Nephron (organoid): ENCODE results near the gene NR4A1.

ENCODE experiments used
- H3K27ac Mint-ChIP-seq, 3 experiments: 2 replicates each; pipeline ENCODE4 v1.8.0; 2020; ENCODE audit warnings: mixed read lengths in 3 of 3, mild to moderate bottlenecking in 2 of 3, moderate library complexity in 1 of 3
- H3K27me3 Mint-ChIP-seq: 2 replicates; pipeline ENCODE4 v1.8.0; 2021; ENCODE audit warnings: low read depth, mild to moderate bottlenecking, moderate library complexity, mixed read lengths
- H3K36me3 Mint-ChIP-seq: 2 replicates; pipeline ENCODE4 v1.8.0; 2020; ENCODE audit warnings: low read depth, mixed read lengths
- H3K4me1 Mint-ChIP-seq: 2 replicates; pipeline ENCODE4 v1.8.0; 2020; ENCODE audit warnings: mixed read lengths
- H3K4me3 Mint-ChIP-seq, 3 experiments: 2 replicates each; pipeline ENCODE4 v1.8.0; 2020; ENCODE audit warnings: mild to moderate bottlenecking in 3 of 3, mixed read lengths in 3 of 3, moderate library complexity in 2 of 3
- H3K9me3 Mint-ChIP-seq: 2 replicates; pipeline ENCODE4 v1.8.0; 2020; ENCODE audit warnings: mixed read lengths
- TF ChIP-seq, protein P1 (sequence below), 3 experiments: fragments of 200-600 bp; sonication (generic); IDR thresholded peaks; one replicate each; pipeline ENCODE4 v1.5.0; 2021; ENCODE audit warnings: antibody characterized with exemption in 3 of 3; ENCODE audit not compliant: unreplicated experiment in 3 of 3

NR4A1 gene

DNA sequence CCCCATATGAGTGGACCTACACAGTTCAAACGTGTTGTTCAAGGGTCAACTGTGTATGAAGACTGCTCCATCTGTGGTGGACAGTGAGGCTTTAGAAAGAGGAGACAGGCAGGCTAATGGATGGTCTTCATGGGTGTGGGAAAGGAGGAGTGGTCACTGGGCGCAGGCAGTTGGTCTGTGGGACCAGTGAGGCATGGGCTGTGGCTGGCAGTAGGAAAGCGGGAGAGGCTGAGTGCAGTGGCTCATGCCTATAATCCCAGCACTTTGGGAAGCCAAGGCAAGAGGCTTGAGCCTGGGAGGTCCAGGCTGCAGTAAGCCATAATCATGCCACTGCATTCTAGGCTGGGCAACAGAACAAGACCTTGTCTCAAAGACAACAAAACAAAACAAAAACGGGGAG is 2.0 kb upstream of the NR4A1 start:
- Mint-ChIP-seq H3K36me3 (no peaks in the 10 kb centered on the region), H3K4me3 (peak overlapping the region; percentile 81 to 89 (median 88)), H3K9me3 (no peaks in the 10 kb centered on the region), H3K27me3 (peaks cover 26% of the 10 kb centered on the region), H3K4me1 (peaks cover 37% of the 10 kb centered on the region), H3K27ac (peak overlapping the region in 1 of 3 experiments; percentile 19)
- TF ChIP-seq, protein P1, sequence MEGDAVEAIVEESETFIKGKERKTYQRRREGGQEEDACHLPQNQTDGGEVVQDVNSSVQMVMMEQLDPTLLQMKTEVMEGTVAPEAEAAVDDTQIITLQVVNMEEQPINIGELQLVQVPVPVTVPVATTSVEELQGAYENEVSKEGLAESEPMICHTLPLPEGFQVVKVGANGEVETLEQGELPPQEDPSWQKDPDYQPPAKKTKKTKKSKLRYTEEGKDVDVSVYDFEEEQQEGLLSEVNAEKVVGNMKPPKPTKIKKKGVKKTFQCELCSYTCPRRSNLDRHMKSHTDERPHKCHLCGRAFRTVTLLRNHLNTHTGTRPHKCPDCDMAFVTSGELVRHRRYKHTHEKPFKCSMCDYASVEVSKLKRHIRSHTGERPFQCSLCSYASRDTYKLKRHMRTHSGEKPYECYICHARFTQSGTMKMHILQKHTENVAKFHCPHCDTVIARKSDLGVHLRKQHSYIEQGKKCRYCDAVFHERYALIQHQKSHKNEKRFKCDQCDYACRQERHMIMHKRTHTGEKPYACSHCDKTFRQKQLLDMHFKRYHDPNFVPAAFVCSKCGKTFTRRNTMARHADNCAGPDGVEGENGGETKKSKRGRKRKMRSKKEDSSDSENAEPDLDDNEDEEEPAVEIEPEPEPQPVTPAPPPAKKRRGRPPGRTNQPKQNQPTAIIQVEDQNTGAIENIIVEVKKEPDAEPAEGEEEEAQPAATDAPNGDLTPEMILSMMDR (IDR thresholded peaks at IDR 0.05; ENCODE audit: unreplicated experiment in 3 of 3), result no peak

DNA sequence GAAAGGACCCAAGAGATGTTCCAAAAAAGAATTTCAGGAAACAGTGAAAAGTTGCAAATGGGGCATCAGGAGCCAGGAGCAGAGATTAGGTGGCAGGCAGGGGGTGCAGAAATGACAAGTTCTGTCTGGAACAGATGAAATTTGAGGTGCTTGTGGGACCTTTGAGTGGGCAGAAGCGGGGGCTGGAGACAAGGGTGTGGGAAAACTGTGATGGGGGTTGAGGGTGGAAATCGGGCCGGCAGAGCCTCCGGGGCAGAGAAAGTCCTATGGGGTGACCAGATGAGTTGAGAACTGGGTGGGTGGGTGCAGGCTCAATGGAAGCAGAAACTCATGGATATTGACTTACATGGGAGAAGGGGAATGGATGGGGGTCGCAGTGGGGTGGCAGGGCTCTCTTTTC is 1.6 kb upstream of the NR4A1 start:
- TF ChIP-seq, protein P1 (IDR thresholded peaks at IDR 0.05; ENCODE audit: unreplicated experiment in 3 of 3), result no peak
- H3K27me3 Mint-ChIP-seq, result peaks cover 26% of the 10 kb centered on the region
- peak overlapping the region; percentile 81 to 89 (median 88) for H3K4me3 Mint-ChIP-seq
- no peaks in the 10 kb centered on the region for H3K9me3 Mint-ChIP-seq
- no peaks in the 10 kb centered on the region for H3K36me3 Mint-ChIP-seq
- peak overlapping the region in 1 of 3 experiments; percentile 19 for H3K27ac Mint-ChIP-seq
- peaks cover 33% of the 10 kb centered on the region for H3K4me1 Mint-ChIP-seq

DNA sequence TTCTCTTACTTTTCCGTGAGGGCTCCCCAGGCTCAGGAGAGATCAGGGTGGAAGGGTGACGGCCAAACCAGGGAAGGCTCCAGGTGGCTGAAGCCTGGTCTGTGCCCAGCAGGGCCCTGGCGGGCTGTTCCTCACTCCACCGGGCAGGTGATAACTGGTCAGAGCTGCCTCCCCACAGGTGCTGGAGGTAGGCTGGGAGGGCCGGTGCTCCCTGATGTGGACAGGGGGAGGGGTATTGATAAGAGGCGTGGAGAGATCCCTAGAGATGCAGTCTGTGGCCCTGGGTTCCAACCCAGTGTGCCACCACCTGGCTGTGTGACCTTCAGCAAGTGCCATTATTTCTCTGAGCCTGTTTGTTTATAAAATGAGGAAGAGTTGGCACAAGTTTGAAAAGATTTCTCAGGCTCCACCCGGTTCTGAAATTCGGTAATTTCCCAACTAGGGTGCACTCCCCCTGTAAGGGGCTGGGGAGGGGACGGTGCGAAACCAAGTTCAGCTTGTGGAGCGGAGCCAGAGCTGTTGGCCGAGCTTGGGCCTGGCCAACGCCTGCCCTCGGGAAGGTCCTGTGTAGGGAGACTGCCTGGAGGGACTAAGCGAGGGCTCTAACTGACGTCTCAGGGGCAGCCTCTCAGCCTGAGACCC is 1.0 kb upstream of the NR4A1 start:
- peaks cover 26% of the 10 kb centered on the region for H3K27me3 Mint-ChIP-seq
- no peaks in the 10 kb centered on the region for H3K36me3 Mint-ChIP-seq
- H3K4me3 Mint-ChIP-seq, result peak overlapping the region; percentile 81 to 89 (median 88)
- H3K9me3 Mint-ChIP-seq, result no peaks in the 10 kb centered on the region
- peaks cover 32% of the 10 kb centered on the region for H3K4me1 Mint-ChIP-seq
- TF ChIP-seq, protein P1 (IDR thresholded peaks at IDR 0.05; ENCODE audit: unreplicated experiment in 3 of 3), result no peak
- peak overlapping the region in 1 of 3 experiments; percentile 37 for H3K27ac Mint-ChIP-seq

DNA sequence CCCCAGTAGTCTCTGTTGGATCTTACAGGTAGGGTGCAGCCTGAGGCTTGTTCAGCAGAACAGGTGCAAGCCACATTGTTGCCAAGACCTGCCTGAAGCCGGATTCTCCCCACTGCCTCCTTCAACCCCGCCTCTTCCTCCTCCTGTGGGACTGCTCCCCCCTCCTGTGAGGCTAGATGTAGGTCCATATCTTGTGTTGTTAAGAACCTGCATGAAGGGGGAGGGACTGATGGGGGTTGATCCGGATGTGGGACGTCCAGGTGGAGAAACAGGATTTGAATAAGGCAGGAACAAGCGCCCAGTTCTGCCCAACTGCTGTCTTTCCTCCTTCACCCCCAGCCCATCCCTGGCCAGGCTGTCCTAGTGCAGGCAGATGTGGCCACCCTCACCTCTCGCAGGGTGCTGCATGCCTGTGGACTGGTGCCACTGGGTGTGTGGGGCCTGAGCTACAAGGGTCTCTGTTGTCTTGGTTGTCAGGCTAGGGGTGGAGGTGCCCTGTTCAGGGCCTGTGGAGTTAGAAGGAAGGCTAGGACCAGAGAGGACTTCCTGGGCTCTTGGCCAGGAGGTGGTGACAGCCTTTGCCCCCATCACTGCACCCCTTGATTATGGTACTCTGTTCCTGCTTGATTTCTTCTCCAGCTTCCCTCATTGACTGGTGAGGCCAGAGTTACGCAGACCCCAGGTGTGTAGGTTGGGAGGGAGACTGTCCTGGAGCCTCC is 1.4 kb downstream of the NR4A1 start:
- Mint-ChIP-seq H3K4me3 (peak overlapping the region; percentile 79 to 89 (median 88)), H3K4me1 (peaks cover 44% of the 10 kb centered on the region), H3K27ac (no peak overlapping the region), H3K9me3 (no peaks in the 10 kb centered on the region), H3K27me3 (peaks cover 26% of the 10 kb centered on the region), H3K36me3 (no peaks in the 10 kb centered on the region)
- TF ChIP-seq, protein P1 (IDR thresholded peaks at IDR 0.05; ENCODE audit: unreplicated experiment in 3 of 3), result no peak

DNA sequence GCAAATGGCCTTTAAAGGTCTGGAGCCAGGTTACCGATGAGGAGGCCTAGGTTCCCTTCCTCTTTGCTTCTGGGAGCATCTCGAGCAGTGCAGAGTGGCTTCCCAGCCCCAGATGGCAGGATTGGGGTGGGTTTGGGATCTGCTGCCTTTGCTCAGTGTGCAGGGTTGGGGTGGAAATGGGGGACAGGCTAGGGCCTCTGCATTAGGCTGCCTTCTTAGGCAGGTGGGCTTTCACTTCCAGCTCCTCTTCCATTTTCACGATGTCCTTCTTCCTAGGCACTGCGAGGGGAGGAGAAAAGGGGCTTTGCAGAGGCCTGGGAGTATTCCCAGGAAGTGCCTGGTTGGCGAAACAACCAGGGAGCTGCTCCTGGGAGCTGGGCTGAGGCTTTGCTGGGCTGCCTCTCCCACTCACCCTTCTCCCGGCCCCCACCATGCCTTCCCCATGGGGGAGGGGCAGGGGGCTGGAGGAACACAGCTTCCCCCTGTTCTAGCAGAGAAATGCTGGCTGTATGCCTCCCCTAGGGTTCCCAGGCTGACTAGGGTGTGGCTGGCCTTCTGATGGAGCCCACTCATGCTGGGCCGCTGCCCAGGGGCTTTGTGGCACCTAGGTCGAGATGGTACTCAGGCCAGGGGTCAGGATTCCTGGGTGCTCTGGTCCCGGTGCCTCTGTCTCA is 2.4 kb downstream of the NR4A1 start:
- Mint-ChIP-seq H3K4me3 (peak overlapping the region in 1 of 3 experiments; percentile 60), H3K36me3 (no peaks in the 10 kb centered on the region), H3K4me1 (peaks cover 49% of the 10 kb centered on the region), H3K9me3 (no peaks in the 10 kb centered on the region), H3K27ac (no peak overlapping the region), H3K27me3 (peaks cover 23% of the 10 kb centered on the region)
- TF ChIP-seq, protein P1 (IDR thresholded peaks at IDR 0.05; ENCODE audit: unreplicated experiment in 3 of 3), result no peak
